DND-41 (cell line): Measurements from ENCODE around the gene PTPN9.
A peak's percentile ranks its signal among the peaks of the same experiment; 100 is the strongest.

ENCODE experiments used
- ATAC-seq: fragments of 200-7000 bp; cut with Tn5 transposase; 3 replicates; pipeline ENCODE4 v1.9.1; 2021; ENCODE audit warnings: low read depth; ENCODE audit not compliant: insufficient read depth
- DNase-seq: peaks from one replicate; pipeline ENCODE4 v3.0.0-alpha.2; 2020
- H2AFZ ChIP-seq: 2 replicates; pipeline ENCODE4 v1.6.0; 2012; ENCODE audit warnings: low read depth, low read length
- H3K27ac ChIP-seq: 2 replicates; pipeline ENCODE4 v1.5.1; 2012; ENCODE audit warnings: low read length, inconsistent platforms
- H3K27me3 ChIP-seq: fragments of 200-600 bp; sonication (generic); 2 replicates; pipeline ENCODE4 v1.6.0; 2012; ENCODE audit warnings: low read length, mild to moderate bottlenecking, inconsistent platforms; ENCODE audit not compliant: insufficient read depth, poor library complexity
- H3K36me3 ChIP-seq: 2 replicates; pipeline ENCODE4 v1.5.1; 2012; ENCODE audit warnings: low read length, inconsistent platforms; ENCODE audit not compliant: insufficient read depth
- H3K4me1 ChIP-seq: 2 replicates; pipeline ENCODE4 v1.5.1; 2012; ENCODE audit warnings: mild to moderate bottlenecking, low read length; ENCODE audit not compliant: insufficient read depth
- H3K4me2 ChIP-seq: 2 replicates; pipeline ENCODE4 v1.6.0; 2012; ENCODE audit warnings: mild to moderate bottlenecking, moderate library complexity, low read length, inconsistent platforms; ENCODE audit not compliant: insufficient read depth
- H3K4me3 ChIP-seq, 2 experiments: fragments of 200-600 bp in 1 of 2; shearing (Covaris generic) in 1 of 2; 2 replicates each; pipeline ENCODE4 v1.5.1; 2012 to 2016; ENCODE audit warnings: inconsistent platforms in 2 of 2, low read length in 2 of 2, mild to moderate bottlenecking in 2 of 2, low read depth in 1 of 2, moderate library complexity in 1 of 2
- H3K79me2 ChIP-seq: 2 replicates; pipeline ENCODE4 v1.6.0; 2012; ENCODE audit warnings: low read length, inconsistent platforms; ENCODE audit not compliant: insufficient read depth
- H3K9ac ChIP-seq: 2 replicates; pipeline ENCODE4 v1.6.0; 2012; ENCODE audit warnings: low read depth, mild to moderate bottlenecking, inconsistent platforms, low read length, moderate library complexity
- H3K9me3 ChIP-seq: 2 replicates; pipeline ENCODE4 v1.5.1; 2012; ENCODE audit warnings: low read length, moderate library complexity, mild to moderate bottlenecking, inconsistent platforms; ENCODE audit not compliant: insufficient read depth, severe bottlenecking
- H4K20me1 ChIP-seq: 2 replicates; pipeline ENCODE4 v1.6.0; 2012; ENCODE audit warnings: low read length; ENCODE audit not compliant: insufficient read depth
- EZH2 ChIP-seq: IDR thresholded peaks from 3 replicates; pipeline ENCODE4 v1.6.1; 2012; ENCODE audit warnings: borderline replicate concordance, low read depth, mild to moderate bottlenecking, moderate library complexity, low read length, inconsistent platforms; ENCODE audit not compliant: severe bottlenecking
- TF ChIP-seq, protein P1 (sequence below): IDR thresholded peaks from 2 replicates; pipeline ENCODE4 v1.5.1; 2012; ENCODE audit warnings: borderline replicate concordance, low read length, moderate library complexity, mild to moderate bottlenecking; ENCODE audit not compliant: poor library complexity, severe bottlenecking; ENCODE audit errors: extremely low read depth

Gene PTPN9

DNA sequence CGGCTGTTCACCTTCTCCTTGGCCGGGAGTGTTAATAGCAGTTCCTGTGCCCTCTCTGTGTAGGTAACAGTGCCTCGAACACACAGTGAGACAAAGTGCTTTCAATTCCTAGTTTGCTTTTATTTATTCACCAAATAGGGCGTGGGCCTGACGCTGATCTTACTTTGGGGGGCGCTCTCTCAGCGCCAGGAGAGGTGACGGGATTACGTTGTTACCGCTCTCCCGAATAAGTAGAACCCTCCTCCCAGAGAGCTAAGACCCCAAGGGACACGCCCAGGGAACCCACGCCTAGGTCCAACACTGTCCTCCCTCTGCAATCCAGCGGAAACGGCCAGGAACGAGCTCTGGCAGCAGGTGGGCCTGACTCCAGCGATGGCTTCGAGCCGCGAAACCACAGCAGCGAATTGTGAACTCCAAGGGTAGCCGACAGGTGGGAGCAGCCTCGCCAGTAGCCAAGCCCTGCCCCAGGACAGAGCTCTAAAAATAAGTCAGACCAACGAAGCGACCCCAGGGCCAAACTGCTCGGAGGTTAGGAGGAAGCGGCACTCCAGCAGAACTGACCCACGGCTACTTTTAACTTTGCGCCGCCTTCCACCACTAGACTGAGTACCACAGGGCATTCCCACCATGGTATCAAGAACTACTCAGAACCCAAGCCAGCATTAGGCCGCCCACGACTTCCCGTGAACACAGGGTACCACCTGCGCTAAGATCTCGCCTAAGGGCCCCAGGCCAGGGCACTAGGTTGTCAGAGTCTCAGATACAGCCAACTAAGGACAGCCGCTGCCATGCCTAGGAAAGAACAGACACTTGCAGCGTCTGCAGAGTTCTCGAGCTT, 126.0 kb downstream of the PTPN9 start:
- TF ChIP-seq EZH2: no peak
- TF ChIP-seq, protein P1, sequence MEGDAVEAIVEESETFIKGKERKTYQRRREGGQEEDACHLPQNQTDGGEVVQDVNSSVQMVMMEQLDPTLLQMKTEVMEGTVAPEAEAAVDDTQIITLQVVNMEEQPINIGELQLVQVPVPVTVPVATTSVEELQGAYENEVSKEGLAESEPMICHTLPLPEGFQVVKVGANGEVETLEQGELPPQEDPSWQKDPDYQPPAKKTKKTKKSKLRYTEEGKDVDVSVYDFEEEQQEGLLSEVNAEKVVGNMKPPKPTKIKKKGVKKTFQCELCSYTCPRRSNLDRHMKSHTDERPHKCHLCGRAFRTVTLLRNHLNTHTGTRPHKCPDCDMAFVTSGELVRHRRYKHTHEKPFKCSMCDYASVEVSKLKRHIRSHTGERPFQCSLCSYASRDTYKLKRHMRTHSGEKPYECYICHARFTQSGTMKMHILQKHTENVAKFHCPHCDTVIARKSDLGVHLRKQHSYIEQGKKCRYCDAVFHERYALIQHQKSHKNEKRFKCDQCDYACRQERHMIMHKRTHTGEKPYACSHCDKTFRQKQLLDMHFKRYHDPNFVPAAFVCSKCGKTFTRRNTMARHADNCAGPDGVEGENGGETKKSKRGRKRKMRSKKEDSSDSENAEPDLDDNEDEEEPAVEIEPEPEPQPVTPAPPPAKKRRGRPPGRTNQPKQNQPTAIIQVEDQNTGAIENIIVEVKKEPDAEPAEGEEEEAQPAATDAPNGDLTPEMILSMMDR: peak; percentile 62
- ATAC-seq: no peak
- Histone ChIP-seq H4K20me1 (peaks cover 25% of the 10 kb centered on the region), H3K4me2 (peak overlapping the region; percentile 89), H3K9ac (peak overlapping the region; percentile 90), H3K27me3 (no peaks in the 10 kb centered on the region), H2AFZ (peak overlapping the region; percentile 78), H3K79me2 (peaks cover 44% of the 10 kb centered on the region), H3K4me3 (peak overlapping the region; percentile 47 to 77), H3K9me3 (no peaks in the 10 kb centered on the region), H3K27ac (peak overlapping the region; percentile 94), H3K4me1 (peaks cover 36% of the 10 kb centered on the region), H3K36me3 (peaks cover 2% of the 10 kb centered on the region)
- peak; percentile 60 for DNase-seq

- H2AFZ ChIP-seq: peak overlapping the region; percentile 78; the same call in 1 of the 2 replicates
- peaks cover 36% of the 10 kb centered on the region for H3K4me1 ChIP-seq
- H3K9me3 ChIP-seq: no peaks in the 10 kb centered on the region
- H3K9ac ChIP-seq: peak overlapping the region; percentile 90
- H4K20me1 ChIP-seq: peaks cover 32% of the 10 kb centered on the region
- H3K79me2 ChIP-seq: peaks cover 51% of the 10 kb centered on the region
- no peaks in the 10 kb centered on the region for H3K27me3 ChIP-seq
- TF ChIP-seq, protein P1: no peak
- TF ChIP-seq EZH2: no peak
- peak overlapping the region; percentile 94 for H3K27ac ChIP-seq
- peaks cover 7% of the 10 kb centered on the region for H3K36me3 ChIP-seq
- H3K4me2 ChIP-seq: peak overlapping the region; percentile 89
- DNase-seq: peak; percentile 83
- peak overlapping the region; percentile 47 to 77 for H3K4me3 ChIP-seq
- ATAC-seq: peak; percentile 23
Measured at GRCh38 chr15:75452364-75452864, 126.7 kb downstream of the PTPN9 start.

DNA sequence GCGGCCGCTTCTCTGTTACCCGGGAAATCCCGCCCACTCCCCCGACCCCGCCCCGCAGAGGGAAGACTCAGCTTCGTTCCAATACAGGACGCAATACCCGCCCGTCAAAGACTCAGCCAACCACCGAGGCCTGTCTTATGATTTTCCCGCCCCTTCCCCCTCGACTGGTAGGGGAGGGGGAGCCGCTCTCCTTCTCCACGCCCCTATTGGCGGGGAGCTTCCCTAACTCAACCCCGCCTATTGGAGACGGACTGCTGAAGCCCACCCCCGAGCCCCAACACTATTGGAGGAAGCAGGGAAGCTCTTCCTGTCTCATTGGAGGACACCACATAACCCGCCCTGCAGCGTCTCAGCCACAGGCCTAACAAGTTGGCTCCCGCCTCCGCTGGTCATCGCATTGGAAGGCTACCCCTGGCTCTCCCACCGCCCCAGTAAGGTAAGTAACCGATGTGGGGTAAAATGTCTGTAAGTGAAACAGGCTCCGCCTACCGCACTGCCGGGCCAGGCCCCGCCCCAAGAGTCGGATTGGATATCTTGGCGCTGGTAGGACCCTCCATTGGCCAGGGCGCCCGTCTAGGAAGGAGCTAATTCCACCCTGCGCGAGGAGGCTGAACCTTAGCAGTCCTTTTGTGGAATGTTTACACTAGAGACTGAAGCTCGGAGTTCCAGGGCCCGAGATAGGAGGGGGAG, 127.3 kb downstream of the PTPN9 start, which contains the start of gene SIN3A:
TSS of gene SIN3A (minus strand) at position 17 of the 690 bp plus-strand sequence. CDS start 21,315 bp downstream, outside the sequence.
- ATAC-seq: peak; percentile 68
- no peaks in the 10 kb centered on the region for H3K27me3 ChIP-seq
- TF ChIP-seq EZH2: no peak
- TF ChIP-seq, protein P1: no peak
- peaks cover 38% of the 10 kb centered on the region for H4K20me1 ChIP-seq
- H3K79me2 ChIP-seq: peaks cover 57% of the 10 kb centered on the region
- peaks cover 13% of the 10 kb centered on the region for H3K36me3 ChIP-seq
- peak within 1 kb of the TSS; percentile 93 for H3K9ac ChIP-seq
- no peaks in the 10 kb centered on the region for H3K9me3 ChIP-seq
- H3K4me3 ChIP-seq: peak within 1 kb of the TSS; percentile 73 to 88
- peak within 1 kb of the TSS; percentile 99 for H3K4me2 ChIP-seq
- H3K4me1 ChIP-seq: peaks cover 36% of the 10 kb centered on the region
- peak within 1 kb of the TSS; percentile 81 for H2AFZ ChIP-seq
- peak; percentile 99 for DNase-seq
- H3K27ac ChIP-seq: peak within 1 kb of the TSS; percentile 100
